Mucosa of rectum (tissue), 2 donors: ENCODE data around the gene PLOD2.

Experiments
- H3K27ac ChIP-seq, 2 donors: one replicate each; pipeline ENCODE4 v1.7.0; 2013; ENCODE audit warnings: inconsistent platforms in 2 of 2, low read depth in 2 of 2, low read length in 2 of 2
- H3K27me3 ChIP-seq, 2 donors: one replicate each; pipeline ENCODE4 v1.7.0; 2013; ENCODE audit warnings: low read length in 2 of 2; ENCODE audit not compliant: control insufficient read depth in 2 of 2, insufficient read depth in 2 of 2
- H3K36me3 ChIP-seq, 2 donors: one replicate each; pipeline ENCODE4 v1.7.0; 2013; ENCODE audit warnings: low read length in 2 of 2; ENCODE audit not compliant: control insufficient read depth in 2 of 2, insufficient read depth in 2 of 2
- H3K4me1 ChIP-seq, 2 donors: one replicate each; pipeline ENCODE4 v1.7.0; 2013; ENCODE audit warnings: low read length in 2 of 2, mild to moderate bottlenecking in 1 of 2; ENCODE audit not compliant: control insufficient read depth in 2 of 2, insufficient read depth in 2 of 2
- H3K4me3 ChIP-seq, 2 donors: one replicate each; pipeline ENCODE4 v1.7.0; 2013; ENCODE audit warnings: low read length in 2 of 2
- H3K9ac ChIP-seq, 2 donors: one replicate each; pipeline ENCODE4 v1.7.0; 2013; ENCODE audit warnings: low read length in 2 of 2, low read depth in 1 of 2, mild to moderate bottlenecking in 1 of 2
- H3K9me3 ChIP-seq, 2 donors: one replicate each; pipeline ENCODE4 v1.7.0; 2013; ENCODE audit warnings: low read length in 2 of 2; ENCODE audit not compliant: control insufficient read depth in 2 of 2
- donor health status: healthy.
- donor health status: Normal muscosa, but diverticular disease.

The PLOD2 gene

DNA sequence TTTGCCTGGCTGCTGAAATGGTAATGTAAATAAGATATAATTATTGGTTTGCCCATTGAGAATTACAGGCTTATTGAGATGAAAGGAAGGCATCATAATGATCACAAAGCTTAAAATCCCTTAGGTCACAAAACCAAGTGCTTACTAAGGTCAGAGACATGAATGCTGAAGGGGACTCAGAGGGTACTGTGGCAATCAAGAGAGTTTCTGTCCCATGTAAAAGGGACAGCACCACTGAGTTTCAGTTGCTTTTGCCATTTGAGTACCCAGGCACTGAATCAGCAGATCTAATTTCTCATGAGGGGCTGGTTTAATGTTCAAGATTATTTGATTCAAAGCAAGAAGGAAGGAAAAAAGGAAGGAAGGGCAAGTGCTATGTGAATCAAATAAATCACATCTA is 127.0 kb downstream of the PLOD2 start:
- H3K4me3 ChIP-seq, result no peak overlapping the region
- H3K27ac ChIP-seq, result no peak overlapping the region
- no peaks in the 10 kb centered on the region for H3K4me1 ChIP-seq
- no peaks in the 10 kb centered on the region for H3K9me3 ChIP-seq
- no peak overlapping the region for H3K9ac ChIP-seq
- H3K27me3 ChIP-seq, result no peaks in the 10 kb centered on the region
- H3K36me3 ChIP-seq, result no peaks in the 10 kb centered on the region

DNA sequence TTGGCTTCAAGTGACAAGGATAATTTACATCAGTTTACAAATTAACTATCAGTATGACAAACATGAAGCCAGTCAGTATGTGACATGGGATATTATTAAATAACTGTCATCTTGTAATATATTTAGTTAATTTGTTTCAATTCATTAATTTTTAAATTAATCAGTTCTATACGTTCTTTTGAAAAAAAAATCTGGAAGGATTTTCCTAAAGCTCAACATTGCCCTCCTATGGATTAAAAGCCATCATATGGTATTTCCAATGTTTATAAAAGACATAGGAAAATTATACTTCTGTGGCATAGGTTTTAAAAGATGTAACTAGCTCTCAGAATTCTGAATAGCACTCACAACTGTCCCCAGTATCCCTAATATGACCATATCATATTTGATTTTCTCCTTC is 134.4 kb downstream of the PLOD2 start:
- H3K4me1 ChIP-seq, result no peaks in the 10 kb centered on the region
- no peaks in the 10 kb centered on the region for H3K36me3 ChIP-seq
- no peaks in the 10 kb centered on the region for H3K9me3 ChIP-seq
- no peaks in the 10 kb centered on the region for H3K27me3 ChIP-seq
- H3K4me3 ChIP-seq, result no peak overlapping the region
- H3K9ac ChIP-seq, result no peak overlapping the region
- H3K27ac ChIP-seq, result no peak overlapping the region

DNA sequence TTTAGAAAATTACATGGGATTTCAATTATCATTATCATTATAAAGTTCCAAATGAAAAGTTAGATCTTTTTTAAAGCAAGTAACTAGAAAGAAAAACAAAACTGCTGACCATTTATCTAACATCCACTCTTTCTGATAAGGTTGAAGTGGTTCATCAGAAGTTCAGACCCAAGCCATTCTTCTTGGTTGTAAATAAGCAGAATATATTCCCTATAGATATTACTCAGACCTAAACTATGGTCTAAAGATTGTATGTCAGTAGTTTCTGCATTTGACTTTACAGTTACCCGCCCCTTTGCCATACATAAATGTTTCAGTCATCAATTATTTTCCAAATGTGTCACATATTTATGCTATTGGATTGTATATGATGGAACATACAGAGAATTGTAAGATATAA is 136.7 kb downstream of the PLOD2 start:
- Histone ChIP-seq H3K4me3 (no peak overlapping the region), H3K27me3 (no peaks in the 10 kb centered on the region), H3K9me3 (no peaks in the 10 kb centered on the region), H3K9ac (no peak overlapping the region), H3K27ac (no peak overlapping the region), H3K4me1 (no peaks in the 10 kb centered on the region), H3K36me3 (no peaks in the 10 kb centered on the region)

GRCh38 chr3:146020969-146021368 is 140.0 kb downstream of the PLOD2 start:
- H3K4me1 ChIP-seq, result no peaks in the 10 kb centered on the region
- no peak overlapping the region for H3K27ac ChIP-seq
- no peak overlapping the region for H3K4me3 ChIP-seq
- H3K27me3 ChIP-seq, result no peaks in the 10 kb centered on the region
- H3K9ac ChIP-seq, result no peak overlapping the region
- H3K36me3 ChIP-seq, result no peaks in the 10 kb centered on the region
- no peaks in the 10 kb centered on the region for H3K9me3 ChIP-seq

DNA sequence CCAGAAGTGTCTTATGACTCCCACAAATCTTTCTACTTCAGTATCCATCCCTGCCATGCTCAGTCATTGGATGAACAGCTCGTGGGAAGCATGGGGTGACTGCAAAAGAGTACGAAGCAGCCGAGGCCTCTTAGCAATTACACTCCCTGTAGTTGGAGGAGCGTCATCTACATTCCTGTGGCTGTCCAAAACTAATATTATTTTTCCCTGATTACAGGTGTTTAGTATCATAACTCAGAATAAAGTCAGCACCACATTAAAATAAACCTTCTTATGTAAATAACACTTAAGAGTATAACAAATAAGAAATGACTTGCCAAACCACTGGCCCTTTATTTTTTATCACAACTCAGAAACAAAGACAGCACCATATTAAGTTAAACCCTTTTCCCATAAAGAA is 141.5 kb downstream of the PLOD2 start:
- Histone ChIP-seq H3K27ac (no peak overlapping the region), H3K4me1 (no peaks in the 10 kb centered on the region), H3K36me3 (no peaks in the 10 kb centered on the region), H3K9me3 (no peaks in the 10 kb centered on the region), H3K9ac (no peak overlapping the region), H3K27me3 (no peaks in the 10 kb centered on the region), H3K4me3 (no peak overlapping the region)
